NCI-H187 (cell line): Measurements from ENCODE around the gene TTYH1.
A peak's percentile ranks its signal among the peaks of the same experiment; 100 is the strongest.
"Not testable (repeated sequence)": the region's sequence is repeated elsewhere in the genome, so short reads cannot be mapped to it uniquely, and the experiment has no call there.

Experiments
- DNase-seq, 2 experiments: peaks; one replicate each; lab custom pipeline; 2025; lab: John Stamatoyannopoulos, UW

The TTYH1 gene

DNA sequence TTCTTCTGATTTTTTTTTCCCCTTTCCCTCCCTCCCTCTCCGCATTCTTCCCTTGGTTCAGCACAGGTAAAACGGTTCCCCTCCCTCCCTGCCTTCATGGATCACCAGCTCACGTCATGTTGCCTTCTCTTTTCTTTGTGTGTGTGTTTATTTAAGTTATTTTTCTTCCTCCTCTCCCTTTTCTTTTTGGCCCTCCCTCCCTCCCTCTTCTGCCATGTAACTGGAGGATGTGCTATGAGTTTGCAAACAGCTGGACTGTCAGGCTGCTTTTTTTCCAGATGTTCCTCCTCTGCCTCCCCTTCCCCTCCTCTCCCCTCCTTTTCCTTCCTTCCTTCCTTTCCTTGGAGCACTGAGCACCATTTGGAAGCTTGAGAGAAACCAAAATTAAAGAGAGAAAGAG, 46.3 kb downstream of the TTYH1 start:
- DNase-seq: no peak

DNA sequence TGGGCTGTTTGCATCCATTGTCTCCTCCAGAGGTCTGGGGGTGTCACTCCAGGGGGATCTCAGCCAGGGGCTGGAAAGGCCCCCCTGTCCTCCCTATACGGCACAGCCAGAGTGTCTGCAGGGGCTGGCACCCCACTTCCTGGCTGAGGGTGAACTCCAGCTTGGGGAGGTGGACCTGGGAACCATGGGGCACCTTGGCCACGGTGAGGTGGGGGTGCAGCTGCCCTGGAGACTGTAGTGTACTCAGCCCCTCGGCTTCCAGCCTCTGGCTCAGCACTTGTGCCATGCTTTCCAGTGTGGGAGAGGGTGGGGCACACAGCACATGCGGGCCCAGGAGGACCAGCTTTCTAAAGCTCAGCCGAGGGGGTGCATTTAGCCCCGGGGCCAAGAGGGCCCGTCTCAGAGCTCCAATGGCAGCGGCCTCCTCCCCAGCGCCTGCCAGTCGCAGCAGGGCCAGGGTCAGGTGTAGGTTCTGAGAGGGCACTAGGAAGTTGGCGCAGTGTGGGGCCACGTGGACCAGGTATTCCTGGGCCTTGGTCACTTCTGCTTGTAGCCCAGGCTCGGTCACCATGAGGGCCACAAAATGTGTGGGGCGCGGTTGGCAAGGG, 46.9 kb downstream of the TTYH1 start:
- no peak for DNase-seq

- no peak for DNase-seq
Measured at GRCh38 chr19:54462655-54463530, 47.6 kb downstream of the TTYH1 start.

DNA sequence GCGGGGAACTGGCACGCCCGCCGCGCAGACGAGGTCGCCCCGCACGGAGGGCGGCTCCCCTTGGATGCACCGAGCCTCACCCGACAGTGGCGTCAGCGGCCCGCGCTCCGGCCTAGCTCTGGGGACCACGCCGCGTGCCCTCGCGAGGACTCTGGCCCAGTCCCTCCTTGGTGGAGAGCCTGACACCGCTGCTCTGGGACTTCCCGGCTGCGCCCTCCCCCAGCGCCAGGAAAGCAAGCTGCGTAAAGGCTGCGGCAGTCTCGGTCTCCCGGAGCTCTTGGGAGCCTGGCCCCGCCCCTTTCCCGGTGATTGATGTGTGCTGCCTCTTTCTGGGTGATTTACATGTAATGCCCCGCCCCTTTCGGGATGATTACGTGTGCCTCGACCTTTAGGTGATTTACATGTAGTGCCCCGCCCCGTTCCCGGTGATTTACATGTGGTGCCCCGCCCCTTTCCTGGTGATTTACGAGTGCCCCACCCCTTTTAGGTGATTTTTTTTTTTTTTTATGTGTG, 48.3 kb downstream of the TTYH1 start, which contains the start of gene LENG9:
Gene LENG9 (minus strand): TSS at position 248 of the 513 bp plus-strand sequence. CDS start 252 bp downstream, outside the sequence.
- DNase-seq: peak; percentile 31 to 74

DNA sequence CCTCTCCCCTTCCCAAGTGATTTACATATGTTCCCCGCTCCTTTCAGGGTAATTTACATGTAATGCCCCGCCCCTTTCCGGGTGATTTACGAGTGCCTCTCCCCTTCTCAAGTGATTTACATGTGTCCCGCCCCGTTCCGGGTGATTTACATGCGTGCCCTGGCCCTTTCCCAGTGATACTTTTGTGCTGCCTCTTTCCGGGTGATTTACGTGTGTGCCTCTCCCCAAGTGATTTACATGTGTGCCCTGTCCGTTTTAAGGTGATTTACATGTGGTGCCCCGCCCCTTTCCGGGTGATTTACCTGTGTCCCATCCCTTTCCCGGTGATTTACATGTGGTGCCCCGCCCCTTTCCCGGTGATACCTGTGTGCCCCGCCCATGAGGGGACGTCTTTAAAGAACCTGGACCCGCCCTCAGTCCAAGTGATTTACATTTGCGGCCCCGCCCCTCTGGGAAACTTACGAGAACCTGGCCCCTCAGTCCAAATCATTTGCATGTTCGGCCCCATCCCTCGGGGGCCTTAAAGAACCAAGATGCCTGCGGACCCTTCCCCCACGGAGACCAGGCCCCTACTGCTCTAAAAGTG, 48.9 kb downstream of the TTYH1 start:
- DNase-seq: peak; percentile 27 to 38

- peak in 1 of 2 experiments; percentile 14 for DNase-seq
Measured at GRCh38 chr19:54464630-54465425, 49.6 kb downstream of the TTYH1 start.

GRCh38 chr19:54465426-54466109, 50.3 kb downstream of the TTYH1 start:
- no peak for DNase-seq

DNA sequence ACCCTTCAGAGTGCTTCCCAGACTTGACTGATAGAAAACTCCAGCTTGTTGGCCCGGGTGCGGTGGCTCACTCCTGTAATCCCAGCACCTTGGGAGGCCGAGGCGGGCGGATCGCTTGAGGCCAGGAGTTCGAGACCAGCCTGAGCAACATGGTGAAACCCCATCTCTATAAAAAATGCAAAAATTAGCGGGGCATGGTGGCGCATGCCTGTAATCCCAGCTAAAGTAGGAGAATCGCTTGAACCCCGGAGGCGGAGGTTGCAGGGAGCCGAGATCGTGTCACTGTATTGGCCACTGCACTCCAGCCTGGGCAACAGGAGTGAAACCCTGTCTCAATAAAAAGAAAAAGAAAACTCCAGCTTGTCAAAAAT, 50.8 kb downstream of the TTYH1 start:
- DNase-seq: not testable (repeated sequence)

- DNase-seq: no peak
Measured at GRCh38 chr19:54469496-54469934, 54.3 kb downstream of the TTYH1 start.

DNA sequence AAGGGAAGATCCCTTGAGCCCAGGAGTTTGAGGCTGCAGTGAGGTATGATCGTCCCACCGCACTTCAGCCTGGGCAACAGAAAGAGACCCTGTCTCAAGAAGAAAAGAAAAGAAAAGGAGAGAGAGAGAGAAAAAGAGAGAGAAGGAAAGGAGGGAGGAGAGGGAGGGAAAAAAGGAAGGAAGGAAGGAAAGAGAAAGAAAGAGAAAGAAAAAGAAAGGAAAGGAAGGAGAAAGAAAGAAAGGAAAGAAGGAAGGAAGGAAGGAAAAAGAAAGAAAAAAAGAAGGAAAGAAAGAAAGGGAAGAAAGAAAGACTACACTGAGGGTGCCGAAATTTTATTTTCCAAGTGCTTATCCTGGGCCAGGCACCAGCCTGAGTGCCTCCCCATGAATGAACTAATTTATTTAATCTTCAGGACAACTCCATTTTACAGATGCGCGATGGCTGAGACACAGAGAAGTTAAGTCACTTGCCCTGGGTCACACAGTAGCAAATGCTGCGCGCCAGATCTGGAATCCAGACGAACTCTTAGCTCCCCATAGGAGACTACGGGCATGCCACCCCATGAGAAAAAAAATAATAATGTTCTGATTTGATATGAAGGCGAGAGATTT, 55.1 kb downstream of the TTYH1 start:
- no peak for DNase-seq

DNA sequence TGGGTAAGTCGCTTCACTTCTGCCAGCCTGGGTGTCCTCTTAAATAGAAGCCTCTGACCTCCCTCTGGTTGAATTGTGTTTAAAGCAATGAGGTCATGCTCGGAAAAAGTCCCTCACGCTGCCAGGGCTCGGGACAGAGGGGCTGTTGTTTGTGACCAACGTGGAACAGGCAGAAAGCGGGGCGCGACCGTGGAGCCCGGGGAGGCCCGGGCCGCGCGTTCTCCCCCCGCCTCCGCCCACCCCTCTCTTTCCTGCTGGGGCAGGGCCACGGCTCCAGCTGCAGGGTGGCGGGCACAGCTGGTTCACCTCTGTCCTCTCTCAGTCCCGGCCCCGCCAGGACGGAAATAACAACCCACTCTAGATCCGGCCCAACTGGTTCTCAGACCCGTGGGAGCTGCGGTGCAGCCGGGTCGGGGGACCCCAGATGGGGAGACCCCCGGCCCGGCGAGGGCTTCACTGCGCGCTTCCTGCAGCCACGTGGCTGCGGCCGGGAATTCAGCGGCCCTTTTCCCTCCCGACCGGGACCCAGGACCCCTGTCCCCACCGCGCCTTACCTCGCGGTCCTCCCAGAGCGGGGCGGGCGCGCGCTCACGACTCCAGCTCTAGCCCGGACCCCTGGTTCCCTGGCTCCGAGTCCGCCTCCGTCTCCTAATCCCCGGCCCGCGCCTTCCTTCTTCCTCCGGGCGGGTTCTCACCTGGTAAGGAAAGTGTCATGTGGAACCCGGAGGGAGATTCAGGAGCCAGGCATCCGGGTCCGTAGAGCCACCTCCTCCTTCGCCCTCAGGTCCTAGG, 55.9 kb downstream of the TTYH1 start:
- no peak for DNase-seq

DNA sequence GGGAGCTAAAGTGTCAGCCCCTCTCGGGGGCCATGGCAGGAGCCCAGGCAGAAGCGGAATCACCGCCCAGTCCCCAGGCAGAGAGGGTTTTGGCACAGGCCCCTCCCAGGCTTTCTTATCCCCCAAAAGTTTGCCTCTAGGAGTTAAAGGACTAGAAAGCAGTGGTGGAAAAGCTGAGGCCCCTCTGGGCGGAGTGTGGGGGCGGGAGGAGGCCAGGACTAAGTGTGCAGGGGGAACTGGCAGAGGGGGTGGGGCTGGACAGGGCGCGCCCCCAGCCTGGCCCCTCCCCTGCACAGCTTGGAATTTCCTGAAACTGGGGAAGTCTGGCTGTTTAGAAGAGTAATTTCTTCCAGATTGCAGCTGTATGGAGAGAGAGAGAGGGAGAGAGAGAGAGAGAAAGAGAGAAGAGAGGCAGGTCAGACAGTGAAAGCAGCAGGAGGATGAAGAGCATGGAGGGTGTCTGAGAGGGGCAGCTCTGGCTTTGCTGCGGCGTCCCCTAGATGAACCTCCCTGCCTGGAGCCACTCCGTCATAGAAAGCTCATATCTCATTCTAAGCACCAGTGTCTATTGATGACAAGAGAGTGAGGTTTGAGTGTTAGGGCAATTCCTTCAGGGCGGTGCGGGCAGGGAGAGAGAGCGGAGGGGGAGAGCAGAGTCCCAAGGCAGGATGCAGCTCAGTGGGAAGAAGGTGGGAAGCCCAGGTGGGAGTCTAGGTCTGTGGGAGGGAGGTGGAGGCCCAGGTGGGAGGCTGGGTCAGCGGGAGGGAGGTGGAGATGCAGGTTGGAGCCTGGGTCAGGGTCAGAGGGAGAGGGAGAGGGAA, 58.0 kb downstream of the TTYH1 start, which contains the start of gene CDC42EP5:
Gene CDC42EP5 (minus strand): TSS at position 226 of the 821 bp plus-strand sequence. CDS start 7,749 bp downstream, outside the sequence.
- no peak for DNase-seq

DNA sequence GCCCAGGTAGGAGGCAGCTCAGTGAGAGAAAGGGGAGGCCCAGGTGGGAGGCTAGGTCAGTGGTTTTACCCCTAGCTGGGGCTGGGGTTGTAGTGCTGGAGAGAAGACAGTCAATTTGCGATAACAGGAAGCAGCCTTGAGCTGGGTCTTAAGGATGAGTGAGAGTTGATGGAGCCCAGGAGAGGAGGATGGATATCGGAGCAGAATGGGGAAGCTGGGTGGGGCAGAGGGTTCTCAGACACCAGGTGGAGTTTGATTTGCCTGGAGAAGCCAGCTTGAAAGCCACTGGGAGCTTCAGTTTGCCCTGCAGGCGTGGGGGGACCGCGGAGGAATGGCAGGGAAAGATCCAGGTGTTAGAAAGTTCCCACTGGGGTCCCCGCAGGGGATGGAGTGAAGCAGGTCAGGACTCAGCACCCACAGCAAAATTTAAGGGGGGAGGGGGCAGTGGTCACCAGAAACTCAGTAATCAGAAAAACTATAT, 58.7 kb downstream of the TTYH1 start:
- no peak for DNase-seq

DNA sequence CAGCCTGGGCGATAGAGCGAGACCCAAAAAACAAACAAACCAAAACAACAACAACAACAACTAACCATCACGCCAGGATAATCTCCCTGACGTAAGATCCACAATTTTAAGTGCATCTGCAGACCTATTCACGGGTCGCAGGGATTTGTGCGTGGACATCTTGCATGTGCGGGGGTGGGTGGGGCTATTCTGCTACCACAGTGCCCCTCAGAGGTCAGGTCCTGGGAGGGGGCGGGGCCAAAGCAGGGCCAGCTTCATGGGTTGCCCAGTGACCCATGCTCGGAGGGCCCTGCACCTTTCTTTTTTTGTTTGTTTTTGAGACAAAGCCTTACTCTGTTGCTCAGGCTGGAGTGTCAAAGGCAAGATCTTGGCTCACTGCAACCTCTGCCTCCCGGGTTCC, 60.4 kb downstream of the TTYH1 start:
- no peak for DNase-seq

DNA sequence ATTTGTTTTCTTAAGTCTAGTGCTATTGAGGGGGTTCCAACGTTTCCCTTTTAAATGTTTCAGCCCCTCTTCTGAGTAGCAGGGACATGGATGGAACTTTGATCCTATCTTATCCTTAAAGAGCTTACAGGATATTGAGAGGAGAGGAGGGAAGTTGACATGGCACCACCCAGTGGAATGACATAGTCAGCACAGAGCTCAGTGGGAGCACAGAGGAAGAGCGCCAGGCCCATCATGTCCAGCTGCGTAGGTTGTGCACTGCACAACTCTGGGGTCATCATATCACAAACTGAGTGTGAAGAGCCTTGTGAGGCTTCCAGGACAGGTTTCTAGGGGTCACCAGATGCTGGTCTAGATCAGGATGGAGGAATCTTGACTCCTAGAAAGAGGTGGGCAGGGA, 62.4 kb downstream of the TTYH1 start:
- no peak for DNase-seq

- no peak for DNase-seq
Measured at GRCh38 chr19:54478677-54479266, 63.5 kb downstream of the TTYH1 start.

GRCh38 chr19:54480051-54480450, 64.8 kb downstream of the TTYH1 start:
- no peak for DNase-seq

- no peak for DNase-seq
Measured at GRCh38 chr19:54481326-54481930, 66.2 kb downstream of the TTYH1 start.
